Activated CD4-positive, alpha-beta T cell treated with anti-CD3 and anti-CD28 coated beads, Interleukin-2, amount 50 U/mL, for 48 hours (primary cell): ENCODE data around the gene GNA14.
"Not testable (repeated sequence)": the region's sequence is repeated elsewhere in the genome, so short reads cannot be mapped to it uniquely, and the experiment has no call there.

Experiments used
- DNase-seq, 2 experiments: peaks; one replicate each; pipeline ENCODE4 v3.0.0-alpha.2; 2020

Gene GNA14

DNA sequence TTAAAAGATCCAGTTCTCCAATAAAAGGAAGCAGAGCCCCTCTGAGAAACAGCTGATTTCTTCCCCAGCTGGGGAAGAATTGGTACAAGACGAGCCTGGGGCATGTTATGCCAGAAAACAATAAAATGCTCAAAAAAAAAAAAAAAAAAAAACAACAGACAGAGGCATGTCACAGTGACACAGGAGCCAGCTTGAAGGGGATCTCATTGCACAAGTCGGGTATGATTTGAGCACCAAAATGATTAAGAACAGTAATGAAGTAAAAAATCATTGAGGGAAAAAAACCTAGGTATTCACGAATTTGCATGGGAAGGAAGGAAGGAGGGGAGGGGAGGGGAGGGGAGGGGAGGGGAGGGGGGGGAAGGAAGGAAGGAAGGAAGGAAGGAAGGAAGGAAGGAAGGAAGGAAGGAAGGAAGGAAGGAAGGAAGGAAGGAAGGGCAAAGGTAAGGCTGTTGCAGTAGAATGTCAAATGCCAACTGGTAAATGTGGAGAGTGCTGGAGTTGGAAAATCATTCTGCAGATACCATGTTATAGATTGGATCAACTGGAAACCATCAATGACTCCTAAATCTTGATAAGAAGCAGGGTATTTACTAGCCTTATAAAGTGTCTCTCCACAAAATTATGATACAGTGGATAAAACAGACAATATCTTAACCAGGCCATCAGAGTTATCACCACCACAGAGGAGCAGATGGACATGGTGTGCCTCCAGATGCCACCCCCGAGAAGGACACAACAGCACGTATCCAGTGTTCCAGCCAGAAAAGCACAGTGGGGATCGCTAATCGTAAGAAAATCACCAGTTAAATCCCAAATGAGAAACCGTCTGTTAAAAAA is 7.2 kb downstream of the GNA14 start:
- DNase-seq: no peak

DNA sequence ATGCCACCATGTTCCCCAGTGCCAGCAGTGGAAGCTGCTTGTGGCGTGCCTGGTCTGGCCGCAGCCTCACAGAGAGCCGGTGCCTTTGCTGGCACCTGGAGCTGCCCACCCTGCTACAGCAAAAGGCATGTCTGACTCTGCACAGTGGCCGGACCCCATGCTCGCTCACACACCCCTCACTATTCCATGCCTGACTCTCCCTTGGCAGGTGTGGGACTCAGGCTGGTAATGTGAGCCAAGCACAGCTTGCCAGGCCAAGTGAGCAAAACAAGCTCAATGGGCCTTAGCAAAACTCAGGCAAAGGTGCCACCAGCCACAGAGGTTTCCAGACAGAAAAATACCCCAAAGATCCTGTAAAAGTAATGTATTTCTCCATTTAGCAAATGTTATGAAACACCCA is 15.5 kb downstream of the GNA14 start:
- DNase-seq: no peak

DNA sequence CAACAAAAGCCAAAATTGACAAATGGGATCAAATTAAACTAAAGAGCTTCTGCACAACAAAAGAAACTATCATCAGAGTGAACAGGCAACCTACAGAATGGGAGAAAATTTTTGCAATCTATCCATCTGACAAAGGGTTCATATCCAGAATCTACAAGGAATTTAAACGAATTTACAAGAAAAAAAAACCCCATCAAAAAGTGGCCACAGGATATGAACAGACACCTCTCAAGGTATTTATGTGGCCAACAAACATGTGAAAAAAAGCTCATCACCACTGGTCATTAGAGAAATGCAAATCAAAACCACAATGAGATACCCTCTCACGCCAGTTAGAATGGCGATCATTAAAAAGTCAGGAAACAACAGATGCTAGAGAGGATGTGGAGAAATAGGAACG is 19.3 kb downstream of the GNA14 start:
- not testable (repeated sequence) for DNase-seq

DNA sequence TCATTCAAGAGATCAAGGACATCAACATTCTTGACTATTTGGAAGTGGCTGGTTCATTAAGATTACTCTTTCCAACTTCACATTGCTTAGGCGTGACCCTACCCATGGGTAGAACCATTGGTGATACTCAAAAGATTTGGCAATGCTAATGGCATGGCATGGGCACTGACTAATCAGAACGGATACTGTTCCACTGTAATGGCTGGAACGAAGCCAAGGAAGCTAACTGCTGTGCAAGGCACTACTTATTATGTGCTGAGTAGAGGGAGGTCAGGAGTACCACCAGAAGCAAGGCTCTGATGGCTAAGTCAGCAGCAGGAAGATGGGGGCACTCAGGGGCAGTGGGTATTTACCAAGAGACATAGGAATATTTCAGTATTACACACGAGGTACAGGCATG is 31.9 kb downstream of the GNA14 start:
- DNase-seq: no peak

DNA sequence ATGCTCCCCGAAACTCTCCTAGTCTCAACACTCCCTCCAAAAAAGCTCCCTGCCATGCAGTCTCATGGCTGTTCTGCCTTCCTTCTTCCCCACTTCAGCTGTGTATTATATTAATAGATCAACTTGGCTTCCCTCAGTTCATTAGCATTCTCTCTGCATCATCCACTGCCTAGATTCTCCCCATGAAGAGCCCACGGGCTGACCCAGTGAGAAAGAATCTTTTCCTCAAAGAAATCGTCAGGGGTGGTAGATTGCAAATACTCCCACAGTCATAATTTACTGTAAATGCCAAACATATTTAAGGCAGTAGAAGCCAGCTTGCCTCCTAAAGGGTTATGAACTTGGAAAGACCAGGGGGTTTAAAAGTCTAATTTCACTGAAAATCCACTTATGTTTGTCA is 33.5 kb downstream of the GNA14 start:
- DNase-seq: no peak

DNA sequence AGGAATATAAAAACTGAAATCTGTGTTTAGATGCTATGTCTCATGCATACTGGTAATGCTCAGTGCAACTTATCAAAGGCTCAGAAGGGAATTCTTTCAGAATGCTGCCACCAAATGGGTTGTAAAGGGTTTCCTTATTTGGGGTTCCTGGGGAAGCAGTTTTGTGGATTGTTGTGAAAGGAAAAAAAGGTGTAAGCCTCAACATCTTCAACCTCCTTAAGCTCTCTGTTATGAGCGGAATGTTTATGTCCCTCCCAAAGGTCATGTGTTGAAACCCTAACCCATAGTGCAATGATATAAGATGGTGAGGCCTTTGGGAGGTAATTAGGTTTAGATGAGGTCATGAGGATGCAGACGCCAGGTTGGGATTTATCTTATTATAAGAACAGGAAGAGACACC is 41.6 kb downstream of the GNA14 start:
- DNase-seq: no peak

DNA sequence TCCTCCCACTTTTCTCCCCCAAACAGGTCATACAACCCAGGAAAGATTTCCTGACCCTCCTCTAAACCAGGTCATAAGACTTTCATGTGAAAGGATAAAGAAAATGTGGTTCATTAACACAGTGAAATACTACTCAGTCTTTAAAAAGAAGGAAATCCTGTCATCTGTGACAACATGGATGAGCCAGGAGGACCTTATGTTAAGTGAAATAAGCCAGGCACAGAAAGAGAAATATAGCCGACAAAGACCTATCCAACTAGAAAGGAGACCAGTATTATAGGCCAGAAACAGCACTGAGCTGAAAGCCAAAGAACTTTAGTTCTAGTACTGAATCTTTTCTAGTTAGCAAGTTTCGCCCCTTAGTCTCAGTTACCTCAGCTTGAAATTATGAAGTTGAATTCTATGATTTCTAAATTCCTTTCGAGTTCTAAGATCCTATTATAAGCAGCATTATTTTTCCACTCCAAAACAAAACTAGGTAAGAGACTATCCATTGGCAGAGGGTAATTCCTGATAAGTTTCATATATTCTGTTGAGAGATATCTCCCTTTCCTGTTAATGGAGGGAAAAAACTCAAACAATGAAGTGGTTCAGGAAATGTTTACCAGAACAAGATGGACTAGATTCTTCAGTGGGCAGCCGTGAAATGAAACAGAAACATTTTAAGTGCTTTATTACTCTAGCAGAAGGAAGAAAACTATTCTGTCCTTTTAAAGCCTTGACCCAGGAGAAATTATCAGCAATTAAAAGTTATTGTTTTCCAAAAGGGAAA is 42.5 kb downstream of the GNA14 start:
- DNase-seq: no peak

DNA sequence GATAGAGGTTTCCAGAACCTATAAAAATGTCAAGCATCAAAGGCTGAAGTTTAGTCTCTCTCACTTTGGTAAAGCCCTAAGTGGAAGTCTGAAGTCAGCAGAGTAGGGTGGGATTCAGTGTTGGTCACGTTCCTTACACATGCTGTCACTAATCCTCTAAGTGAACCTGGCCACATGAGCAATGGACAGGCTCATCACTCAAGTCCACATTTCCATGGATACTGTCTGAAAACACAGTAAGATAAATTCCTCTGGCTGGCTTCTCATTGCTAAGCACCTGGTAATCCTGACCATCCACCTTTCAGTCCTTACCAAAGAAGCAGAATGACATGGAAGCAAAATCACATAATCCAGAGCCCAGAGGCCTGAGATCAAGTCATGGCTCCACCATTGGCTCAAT is 43.8 kb downstream of the GNA14 start:
- no peak for DNase-seq

DNA sequence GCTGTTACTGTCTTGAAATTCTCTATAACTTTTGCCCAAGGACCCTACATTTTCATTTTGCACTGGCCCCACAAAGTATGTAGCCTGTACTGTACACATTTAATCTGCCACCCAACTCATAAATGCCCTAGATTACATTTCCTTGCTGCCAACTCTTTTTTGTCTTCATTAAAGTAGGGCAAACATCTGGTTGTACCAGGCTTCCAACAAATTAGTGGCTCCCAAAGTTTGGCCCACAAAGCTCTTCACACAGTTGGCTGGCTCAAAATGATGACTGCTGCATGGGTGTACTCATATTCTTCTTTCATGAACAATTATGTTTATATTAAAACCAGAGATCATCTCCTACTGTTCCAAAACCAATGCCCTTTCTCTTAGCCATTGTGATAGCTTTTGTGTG is 45.3 kb downstream of the GNA14 start:
- no peak for DNase-seq

DNA sequence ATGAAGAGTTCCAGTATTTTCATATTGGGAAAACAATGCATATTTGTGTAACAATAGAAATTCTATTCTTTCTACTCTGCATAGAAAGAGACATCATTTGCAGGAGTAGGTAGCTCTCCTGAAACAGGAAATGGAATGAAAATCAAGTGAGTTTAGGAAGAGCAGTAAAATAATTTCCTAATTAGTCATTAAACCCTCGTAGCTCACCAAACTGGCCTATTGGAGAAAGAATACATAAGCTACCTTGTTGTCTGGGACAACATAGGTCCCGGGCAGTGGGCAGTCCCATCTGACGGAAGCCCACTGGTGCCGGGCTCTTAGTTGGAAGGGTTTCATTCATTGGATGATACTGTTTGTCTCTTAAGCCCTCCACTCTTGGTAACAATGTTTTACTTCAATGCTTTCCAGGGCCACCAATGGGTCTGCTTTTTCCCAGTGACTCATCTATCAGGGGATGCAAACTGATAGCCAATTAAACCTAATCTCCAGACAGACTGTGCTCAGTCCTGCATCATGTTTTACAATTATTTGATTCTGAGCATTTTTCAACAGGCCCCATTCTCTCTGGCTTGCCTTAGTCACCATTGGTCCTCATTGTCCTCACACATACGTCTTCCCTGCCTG is 46.5 kb downstream of the GNA14 start:
- no peak for DNase-seq

DNA sequence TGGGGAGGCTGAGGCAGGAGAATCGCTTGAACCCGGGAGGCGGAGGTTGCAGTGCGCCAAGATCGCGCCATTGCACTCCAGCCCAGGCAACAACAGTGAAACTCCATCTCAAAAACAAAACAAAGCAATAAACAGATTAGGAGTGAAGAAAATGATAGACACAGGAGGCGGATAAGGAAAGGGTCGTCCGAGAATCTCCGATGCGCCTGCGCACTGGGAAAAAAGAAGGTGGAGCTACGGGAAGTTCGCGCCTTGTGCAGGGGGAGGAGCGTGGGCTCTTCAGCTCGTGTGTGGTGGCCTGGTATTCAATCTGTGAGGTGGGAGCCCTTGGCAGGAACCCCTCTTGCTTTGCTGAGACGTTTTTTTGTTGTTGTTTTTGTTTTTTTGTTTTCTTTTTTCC is 47.3 kb downstream of the GNA14 start:
- no peak for DNase-seq

DNA sequence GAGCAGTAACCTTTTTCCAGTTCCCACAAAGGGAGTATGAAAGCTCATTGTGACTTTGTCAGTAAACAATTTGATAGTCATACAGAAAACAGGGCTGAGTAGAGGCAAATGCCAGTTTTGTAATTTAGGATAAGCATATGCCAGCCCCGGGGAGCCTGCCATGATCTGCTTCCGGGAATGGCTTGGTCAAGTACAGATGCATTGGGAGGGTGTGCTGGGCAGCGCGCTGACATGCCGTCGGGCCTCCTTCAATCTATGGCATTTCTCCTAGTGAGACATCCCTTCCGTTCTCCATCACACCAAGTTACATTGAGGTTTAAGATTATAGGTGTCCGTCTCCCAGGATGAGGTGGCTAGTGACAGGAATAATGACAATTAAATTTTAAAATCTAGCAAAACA is 48.6 kb downstream of the GNA14 start:
- no peak for DNase-seq

DNA sequence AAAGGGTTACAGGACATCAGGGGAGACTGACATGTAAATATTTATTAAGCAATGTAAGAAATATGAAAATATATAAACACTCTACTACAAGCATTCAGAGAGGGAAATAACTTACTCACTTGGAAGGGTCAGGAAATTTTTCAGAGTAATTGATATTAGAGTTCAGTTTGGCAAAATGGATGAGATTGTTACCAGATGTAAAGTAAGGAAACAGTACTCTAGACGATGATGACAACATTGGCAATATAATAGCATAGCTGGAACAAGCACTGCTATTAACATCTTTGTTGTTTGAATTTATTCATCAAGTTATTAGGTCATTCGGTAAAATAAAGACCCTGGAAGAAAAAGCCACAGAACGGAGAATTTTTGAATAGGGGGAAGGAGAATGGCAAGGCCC is 49.1 kb downstream of the GNA14 start:
- DNase-seq: no peak

DNA sequence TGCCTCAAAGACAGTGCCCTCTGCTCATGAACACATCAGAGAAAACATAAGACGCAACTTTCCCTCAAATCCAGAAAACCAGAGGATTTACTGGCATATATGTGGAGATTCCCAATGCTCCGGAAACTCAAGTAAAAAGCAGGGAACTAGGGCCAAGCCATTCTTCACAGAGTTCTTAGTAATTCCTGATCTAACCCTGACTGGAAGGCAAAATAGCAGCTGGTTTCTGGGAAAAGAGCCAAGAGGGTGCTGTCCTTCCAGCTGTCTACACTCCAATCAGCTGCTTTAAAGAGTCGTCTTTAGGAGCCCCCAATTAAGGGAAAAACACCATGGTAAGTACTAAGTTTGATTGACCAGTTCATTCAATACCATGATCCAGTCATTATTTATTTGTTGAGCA is 49.6 kb downstream of the GNA14 start:
- DNase-seq: no peak

DNA sequence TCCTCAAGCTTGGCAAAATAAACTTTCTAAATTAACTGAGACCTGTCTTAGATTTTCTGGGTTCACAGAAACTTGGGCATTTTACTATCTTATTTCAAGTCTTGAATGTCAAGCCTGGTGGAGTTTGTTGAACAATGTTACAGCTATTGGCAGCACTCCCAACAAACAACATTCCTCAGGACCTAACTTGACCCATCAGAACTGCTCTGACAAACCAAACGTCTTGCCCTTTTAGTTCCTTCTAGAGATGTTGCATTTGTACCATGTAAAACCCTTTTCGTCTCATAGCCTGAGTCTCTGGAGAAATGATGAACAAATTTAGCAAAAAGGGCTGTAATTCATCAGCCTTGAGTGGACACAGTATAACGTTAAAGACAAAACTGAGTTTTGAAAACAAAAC is 51.1 kb downstream of the GNA14 start:
- no peak for DNase-seq

DNA sequence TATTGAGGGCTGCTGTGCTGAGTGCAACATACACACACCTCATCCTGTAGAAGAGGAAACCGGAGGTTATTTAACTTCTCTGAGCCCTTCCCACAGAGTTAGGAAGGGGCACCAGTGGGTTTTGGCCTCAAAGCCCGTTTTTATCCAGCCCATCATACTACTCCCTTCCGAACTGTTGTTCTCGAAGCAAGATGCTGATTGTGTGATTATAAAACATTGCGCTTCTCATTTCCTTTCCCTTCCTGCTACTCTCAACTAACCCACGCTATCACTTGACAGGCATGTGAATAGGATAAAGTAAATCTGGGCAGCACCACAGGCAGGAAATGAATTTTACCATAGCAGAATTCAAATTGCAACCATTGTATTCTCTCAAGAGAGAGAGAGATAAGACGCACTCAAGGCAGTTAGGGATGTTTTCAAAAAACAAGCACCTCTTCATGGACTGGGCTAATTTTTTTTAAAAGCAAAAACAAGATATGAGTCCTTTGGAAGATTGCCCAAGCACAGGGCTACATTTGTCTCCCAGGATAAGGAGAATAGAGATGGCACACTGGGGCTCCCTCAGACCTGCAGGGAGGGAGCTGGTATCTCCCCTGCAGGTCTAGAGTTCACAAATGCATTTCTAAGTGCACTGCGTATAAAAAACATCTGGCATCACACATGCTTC is 52.6 kb downstream of the GNA14 start:
- no peak for DNase-seq

DNA sequence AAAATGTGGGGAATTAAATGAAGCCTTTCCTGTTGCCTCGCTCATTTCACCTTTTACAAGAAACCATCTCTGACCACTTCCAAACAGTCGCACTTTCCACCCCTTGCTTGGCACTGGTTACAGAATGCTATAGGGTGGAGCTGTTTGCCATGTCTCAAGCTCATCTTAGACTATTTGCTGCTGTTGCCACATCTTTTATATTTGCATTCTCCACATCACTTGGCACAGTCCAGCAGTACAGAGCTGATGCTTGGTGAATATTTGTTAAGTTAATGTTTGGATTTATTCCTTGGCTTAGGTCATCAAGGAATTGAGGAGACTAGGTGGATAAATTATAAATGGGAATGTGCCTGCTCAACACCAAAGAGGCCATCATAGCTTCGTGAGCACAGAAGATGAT is 53.2 kb downstream of the GNA14 start:
- no peak for DNase-seq

DNA sequence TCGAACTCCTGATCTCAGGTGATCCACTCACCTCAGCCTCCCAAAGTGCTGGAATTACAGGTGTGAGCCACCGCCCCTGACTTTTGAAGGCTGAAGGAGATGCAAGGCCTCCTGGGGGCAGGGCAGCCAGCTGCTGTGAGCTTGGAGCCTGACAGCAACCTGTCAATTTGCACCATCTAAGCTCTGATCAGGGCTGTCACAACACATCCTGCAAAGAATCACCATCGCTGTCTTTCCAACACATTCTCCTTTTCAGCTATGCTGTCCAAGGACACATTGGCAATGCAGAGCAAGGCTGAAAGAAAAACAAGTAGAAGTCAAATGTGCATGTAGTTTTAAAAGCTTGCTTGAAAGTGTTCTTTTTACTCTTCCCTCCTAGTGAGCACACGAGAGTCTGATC is 54.6 kb downstream of the GNA14 start:
- DNase-seq: no peak

DNA sequence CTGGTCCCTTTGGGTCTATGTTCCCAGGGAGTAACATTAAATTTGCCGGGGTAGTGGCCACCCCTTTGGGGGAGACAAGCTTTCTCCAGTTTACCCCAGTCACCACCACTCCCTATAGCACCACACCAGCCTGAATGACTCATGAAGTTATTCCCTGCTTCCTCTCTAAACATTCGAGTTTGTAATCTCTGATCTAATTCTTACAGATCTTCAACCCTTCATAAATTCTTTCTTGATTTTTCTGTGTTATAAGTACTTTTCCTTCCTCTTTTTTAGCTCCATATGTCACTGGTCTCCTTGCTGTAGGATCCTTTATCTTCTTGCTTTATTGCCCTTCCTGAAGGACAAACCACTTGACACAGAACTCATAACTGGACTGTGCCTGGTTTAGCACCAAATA is 55.6 kb downstream of the GNA14 start:
- DNase-seq: no peak

DNA sequence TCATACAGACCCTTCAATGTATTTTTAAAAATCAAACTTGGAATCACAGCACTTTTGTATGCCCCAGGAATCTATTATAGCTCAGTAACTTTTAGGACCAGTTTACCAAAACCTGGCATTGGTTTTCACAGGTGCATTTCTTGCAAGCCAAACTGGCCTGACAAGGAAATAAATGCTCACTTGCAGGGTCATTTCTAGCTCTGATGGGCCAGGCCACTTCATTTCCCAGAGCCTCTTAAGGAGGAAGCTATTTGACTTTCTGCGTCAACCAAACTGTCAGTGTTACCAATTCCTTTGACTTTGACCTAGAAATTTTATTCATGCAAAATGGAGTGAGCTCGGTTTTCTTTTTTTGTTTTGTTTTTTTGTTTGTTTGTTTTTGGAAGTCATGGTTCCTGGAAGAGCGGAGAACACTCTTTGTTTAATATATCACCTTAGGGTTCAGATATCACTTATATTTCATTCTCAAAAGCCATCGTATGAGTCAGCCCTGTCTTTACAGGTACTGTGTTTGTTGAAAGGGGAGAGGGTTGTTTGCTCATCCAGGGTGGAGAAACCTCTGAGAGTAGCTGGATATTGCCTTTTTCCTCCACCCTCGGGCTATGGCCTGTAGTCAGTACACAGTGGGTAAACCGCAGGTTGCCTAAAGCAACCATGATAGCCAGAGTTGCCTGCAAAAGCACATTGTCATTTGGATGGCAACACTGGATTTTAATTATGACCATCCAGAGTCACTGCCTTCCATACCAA is 58.9 kb downstream of the GNA14 start:
- DNase-seq: no peak

DNA sequence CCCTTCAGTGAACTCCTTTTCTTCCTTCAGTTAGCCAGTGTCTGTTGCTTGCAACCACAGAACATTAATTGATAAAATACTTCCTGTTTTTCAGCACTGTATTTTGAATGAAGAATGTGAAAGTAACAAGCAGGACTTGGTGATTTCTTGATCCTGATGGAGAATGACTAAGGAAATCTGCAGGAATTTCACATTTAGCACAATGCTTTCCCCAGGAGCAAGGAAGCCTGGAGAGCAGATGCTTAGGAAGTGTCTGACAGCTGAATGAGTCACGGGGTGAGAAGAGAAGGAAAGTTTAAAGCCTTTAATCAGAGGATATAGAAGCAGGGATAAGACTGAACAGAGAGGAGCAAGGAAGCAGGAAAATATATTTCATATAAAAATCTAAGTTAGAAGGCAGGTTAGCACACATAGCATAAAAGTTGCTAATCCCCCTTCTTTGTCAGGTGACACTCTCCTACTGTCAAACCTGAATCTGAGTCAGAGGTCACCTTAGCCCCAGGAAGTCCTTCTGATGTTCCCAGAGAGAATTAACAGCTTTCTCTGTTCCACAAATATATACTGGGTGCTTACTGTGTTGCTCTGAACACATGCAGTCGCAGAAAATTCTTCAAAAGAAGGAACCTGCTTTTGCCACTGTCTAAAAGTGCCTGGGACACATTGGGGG is 59.7 kb downstream of the GNA14 start:
- no peak for DNase-seq

DNA sequence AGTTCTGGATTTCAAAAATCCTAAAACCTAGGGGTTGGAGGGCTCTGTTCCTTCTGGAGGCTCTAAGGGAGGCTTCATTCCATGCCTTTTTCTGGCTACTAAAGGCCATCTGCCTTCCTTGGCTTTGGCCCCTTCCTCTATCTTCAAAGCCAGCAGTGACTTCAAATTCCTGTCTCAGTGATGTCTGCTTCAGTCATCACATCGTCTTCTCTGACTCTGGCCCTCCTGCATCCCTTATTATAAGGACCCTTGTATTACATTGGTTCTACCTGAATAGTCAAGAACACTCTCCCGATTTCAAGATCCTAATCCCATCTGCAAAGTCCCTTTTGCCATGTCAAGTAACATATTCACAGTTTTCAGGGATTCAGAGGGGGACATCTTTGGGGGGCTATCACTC is 60.3 kb downstream of the GNA14 start:
- DNase-seq: no peak
